ENCODE measurements around the gene YAE1.

- TF ChIP-seq MEF2A (IDR thresholded peaks at IDR 0.05; ENCODE audit: borderline replicate concordance, low read depth), result no peak
- TF ChIP-seq EP300 (IDR thresholded peaks at IDR 0.05; ENCODE audit: borderline replicate concordance in 1 of 2, low read depth in 1 of 2, low read length in 1 of 2), result no peak
- no peak for TF ChIP-seq USF2 (IDR thresholded peaks at IDR 0.05; ENCODE audit: borderline replicate concordance, low read depth, low read length)
- TF ChIP-seq SIN3A (IDR thresholded peaks at IDR 0.05; ENCODE audit: borderline replicate concordance, low read depth, low read length), result no peak
- no peak; the same call in 1 of the 2 replicates for TF ChIP-seq POLR2AphosphoS5 (IDR thresholded peaks at IDR 0.05; ENCODE audit: low read depth, low read length)
- TF ChIP-seq SMC3 (IDR thresholded peaks at IDR 0.05; ENCODE audit: low read depth, low read length), result no peak
Measured at GRCh38 chr7:39621784-39622411, 55.7 kb downstream of the YAE1 start.

Data from SK-N-SH (cell line).